LNCAP (cell line): ENCODE data around the gene ITPR1.

Experiments used
- TF ChIP-seq, protein P1 (sequence below): fragments of 450-650 bp; IDR thresholded peaks from 2 replicates; pipeline ENCODE4 v1.5.1; 2017; ENCODE audit warnings: mild to moderate bottlenecking

The ITPR1 gene

GRCh38 chr3:4599612-4600011 lies 106.5 kb downstream of the ITPR1 start:
- TF ChIP-seq, protein P1, sequence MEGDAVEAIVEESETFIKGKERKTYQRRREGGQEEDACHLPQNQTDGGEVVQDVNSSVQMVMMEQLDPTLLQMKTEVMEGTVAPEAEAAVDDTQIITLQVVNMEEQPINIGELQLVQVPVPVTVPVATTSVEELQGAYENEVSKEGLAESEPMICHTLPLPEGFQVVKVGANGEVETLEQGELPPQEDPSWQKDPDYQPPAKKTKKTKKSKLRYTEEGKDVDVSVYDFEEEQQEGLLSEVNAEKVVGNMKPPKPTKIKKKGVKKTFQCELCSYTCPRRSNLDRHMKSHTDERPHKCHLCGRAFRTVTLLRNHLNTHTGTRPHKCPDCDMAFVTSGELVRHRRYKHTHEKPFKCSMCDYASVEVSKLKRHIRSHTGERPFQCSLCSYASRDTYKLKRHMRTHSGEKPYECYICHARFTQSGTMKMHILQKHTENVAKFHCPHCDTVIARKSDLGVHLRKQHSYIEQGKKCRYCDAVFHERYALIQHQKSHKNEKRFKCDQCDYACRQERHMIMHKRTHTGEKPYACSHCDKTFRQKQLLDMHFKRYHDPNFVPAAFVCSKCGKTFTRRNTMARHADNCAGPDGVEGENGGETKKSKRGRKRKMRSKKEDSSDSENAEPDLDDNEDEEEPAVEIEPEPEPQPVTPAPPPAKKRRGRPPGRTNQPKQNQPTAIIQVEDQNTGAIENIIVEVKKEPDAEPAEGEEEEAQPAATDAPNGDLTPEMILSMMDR: no peak

- TF ChIP-seq, protein P1: no peak
These were observed 107.3 kb downstream of the ITPR1 start for GRCh38 chr3:4600493-4600892.

DNA sequence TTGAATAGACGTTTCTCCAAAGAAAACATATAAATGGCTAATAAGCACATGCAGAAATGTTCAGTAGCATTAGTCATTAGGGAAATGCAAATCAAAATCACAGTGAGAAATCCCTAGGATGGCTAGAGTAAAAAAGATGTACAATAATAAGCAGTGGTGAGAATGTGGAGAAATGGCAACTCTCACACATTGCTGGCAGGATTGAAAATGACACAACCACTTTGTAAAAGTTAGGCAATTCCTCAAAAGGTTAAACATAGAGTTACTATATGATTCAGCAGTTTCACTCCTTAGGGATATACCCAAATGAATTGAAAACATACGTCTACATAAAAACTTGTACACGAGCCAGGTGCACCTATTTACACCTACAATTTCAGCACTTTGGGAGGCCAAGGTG lies 108.7 kb downstream of the ITPR1 start:
- TF ChIP-seq, protein P1: no peak

GRCh38 chr3:4604693-4605092 lies 111.5 kb downstream of the ITPR1 start:
- TF ChIP-seq, protein P1: no peak

GRCh38 chr3:4606911-4607310 lies 113.8 kb downstream of the ITPR1 start:
- TF ChIP-seq, protein P1: no peak

DNA sequence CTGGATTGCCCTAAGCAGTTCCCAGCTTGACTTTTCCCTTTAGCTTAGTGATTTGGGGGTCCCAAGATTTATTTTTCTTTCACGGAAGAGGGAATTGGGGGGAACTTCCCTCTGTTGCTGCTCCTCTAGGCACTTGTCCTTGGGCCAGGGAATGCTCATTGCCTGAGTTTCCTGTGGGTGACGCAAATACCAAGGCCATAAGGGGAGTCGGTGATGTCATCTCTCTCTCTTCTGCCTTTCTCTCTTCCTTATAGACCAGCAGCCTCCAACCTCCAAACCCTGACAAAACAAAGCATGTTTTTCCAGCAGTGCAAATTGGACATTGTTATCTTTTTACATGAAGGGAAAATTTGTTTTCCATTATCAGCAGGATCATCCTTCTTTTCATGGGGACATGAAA lies 120.2 kb downstream of the ITPR1 start:
- TF ChIP-seq, protein P1: no peak

- TF ChIP-seq, protein P1: no peak
These were observed 120.9 kb downstream of the ITPR1 start for GRCh38 chr3:4614070-4614469.

- TF ChIP-seq, protein P1: no peak
These were observed 121.8 kb downstream of the ITPR1 start for GRCh38 chr3:4614927-4615326.
